Measurements from ENCODE around the gene TP53.

The TP53 gene

GRCh38 chr17:7706631-7707354 lies 19.5 kb upstream of the TP53 start:
- no peak for DNase-seq

- DNase-seq, result no peak
These were observed 18.3 kb upstream of the TP53 start for GRCh38 chr17:7705269-7706255.

DNA sequence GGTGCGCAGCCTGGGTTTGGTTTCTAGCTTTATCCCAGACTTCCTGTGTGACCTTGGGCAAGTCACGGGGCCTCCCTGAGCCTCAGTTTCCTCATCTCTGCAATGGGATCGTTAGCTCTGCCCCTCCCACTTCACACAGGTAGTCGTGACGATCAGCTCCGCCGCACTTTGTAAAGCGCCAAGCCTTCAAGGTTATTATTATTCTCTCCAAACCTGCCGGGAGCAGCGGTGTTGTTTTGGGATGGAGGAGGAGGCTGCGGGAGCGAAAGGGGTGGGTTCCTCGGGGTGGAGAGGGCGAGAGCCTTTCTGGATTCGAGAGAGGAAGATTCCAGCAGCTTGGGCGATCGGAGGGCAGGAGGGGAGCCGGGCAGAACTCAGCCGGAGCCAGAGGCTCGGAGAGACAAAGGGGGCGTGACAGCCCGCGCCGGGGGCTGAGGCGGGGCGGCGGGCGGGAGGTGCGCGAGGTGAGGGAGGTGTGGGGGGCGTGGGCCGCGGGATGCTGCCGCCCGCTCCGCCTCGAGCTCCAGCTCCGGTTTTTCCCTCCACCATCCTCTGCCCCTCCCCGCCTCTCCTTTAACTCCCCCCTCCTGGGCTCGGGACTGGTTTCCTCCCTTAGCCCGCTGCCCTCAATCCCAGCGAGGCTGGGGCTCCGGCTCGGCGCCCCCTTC lies 17.4 kb upstream of the TP53 start, which contains the start of gene EFNB3:
Gene EFNB3, plus strand, starts transcription at position 602 of the 668 bp plus-strand sequence. CDS start 397 bp downstream, outside the sequence.
- DNase-seq, result no peak

DNA sequence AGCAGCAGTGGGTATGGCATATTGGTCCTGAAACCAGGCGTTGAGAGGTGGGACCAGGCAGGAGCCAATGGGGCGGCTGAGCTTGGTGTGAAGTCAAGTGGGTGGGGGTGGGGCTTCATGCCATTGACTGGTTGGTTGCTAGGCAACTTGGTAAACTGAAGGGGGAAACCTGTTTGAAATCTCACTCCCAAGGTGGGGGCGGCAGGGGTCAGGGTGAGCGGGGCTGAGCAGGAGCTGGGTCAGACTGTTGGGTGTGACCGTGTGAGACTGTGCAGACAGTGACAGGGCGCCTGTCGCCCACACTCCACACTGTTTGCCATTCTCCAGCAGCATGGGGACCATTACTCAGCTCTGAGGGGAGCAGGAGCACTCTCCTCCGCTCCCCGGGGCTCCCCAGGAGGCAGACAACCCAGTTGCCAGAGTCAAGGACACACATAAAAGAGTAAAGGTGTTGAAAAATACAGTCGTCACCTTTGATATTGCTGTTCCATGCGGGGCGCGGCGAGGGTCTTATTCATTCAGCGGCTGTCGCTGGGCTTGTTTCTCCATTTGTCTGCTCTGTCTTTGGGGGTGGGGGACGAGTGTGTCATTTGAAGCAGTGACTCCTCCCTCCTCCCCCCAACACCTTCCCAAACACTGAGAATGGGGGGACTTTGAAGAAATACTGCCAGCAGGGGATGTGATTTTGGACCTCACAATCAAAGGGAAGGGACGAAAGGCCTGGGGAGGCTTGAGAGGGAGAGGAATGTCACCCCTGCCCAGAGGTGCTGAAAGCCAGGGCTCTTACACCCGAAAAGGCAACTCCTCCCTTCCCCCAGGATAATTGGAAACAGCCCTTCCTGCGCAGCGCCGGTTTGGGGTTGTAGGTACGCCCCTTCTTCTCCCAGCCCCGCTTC lies 16.5 kb upstream of the TP53 start:
- no peak for DNase-seq

DNA sequence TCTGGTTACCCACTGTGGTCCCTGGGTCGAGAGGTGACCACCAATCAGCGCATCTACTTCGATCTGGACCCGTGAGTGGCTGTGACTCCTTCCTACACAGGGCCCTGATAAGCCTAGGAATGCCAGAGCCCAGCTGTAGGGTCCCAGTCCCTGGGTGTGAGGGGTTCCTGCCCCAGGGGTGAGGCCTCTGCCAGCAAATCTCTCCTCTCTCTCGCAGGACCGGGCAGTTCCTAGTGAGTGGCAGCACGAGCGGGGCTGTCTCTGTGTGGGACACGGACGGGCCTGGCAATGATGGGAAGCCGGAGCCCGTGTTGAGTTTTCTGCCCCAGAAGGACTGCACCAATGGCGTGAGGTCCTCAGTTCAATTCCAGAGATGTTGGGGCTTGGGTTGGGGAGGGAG lies 15.5 kb upstream of the TP53 start:
- DNase-seq, result no peak

DNA sequence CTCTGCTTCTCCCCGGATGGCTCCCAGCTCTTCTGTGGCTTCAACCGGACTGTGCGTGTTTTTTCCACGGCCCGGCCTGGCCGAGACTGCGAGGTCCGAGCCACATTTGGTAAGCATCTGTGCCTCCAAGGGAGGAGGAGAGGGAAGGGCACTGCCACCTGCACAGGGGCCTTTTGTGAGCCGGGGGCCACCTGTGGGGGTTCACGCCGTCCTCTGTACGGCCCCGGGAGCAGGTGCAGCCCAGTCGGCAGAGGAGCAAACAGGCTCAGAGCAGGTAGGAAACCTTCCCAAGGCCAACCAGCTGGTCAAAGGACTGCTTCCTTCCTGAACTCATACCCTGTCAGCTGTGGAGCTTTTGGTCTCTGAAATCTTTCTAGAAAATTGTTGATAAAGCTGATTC lies 14.4 kb upstream of the TP53 start:
- no peak for DNase-seq

- DNase-seq, result no peak
These were observed 13.2 kb upstream of the TP53 start for GRCh38 chr17:7700510-7700909.

GRCh38 chr17:7697828-7698588 lies 10.7 kb upstream of the TP53 start:
- no peak for DNase-seq

DNA sequence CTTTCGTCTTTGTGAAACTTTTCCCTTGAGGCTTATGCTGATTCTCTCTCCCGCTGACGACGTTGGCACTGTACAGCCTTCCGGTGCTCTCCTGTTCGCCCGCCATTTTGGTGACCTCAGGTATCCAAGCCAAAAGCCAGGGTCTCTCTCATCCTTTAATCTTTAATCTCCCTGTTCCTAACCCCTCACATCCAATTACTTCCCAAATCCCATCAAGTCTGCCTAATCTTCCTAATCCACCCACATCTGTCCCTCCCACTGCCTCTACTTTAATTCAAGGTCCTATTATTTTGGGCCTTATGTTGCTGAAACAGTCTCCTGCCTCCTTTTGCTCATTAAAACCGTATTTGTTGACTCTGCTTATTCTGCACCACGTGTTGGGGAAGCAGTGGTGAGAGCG lies 8.3 kb upstream of the TP53 start:
- no peak for DNase-seq

DNA sequence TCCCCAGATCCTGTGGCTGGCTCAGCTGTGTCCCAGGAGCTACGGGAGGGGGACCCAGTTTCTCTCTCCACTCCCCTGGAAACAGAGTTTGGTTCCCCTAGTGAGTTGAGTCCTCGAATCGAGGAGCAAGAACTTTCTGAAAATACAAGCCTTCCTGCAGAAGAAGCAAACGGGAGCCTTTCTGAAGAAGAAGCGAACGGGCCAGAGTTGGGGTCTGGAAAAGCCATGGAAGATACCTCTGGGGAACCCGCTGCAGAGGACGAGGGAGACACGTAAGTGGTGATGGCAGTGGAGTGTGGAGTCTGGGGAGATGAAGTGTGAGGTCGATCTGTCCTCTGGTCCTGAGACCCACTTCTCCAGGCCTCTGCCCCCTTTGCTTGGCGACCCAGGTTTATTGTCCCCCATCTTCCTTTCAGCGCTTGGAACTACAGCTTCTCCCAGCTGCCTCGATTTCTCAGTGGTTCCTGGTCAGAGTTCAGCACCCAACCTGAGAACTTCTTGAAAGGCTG lies 1.6 kb upstream of the TP53 start:
- no peak for DNase-seq

DNA sequence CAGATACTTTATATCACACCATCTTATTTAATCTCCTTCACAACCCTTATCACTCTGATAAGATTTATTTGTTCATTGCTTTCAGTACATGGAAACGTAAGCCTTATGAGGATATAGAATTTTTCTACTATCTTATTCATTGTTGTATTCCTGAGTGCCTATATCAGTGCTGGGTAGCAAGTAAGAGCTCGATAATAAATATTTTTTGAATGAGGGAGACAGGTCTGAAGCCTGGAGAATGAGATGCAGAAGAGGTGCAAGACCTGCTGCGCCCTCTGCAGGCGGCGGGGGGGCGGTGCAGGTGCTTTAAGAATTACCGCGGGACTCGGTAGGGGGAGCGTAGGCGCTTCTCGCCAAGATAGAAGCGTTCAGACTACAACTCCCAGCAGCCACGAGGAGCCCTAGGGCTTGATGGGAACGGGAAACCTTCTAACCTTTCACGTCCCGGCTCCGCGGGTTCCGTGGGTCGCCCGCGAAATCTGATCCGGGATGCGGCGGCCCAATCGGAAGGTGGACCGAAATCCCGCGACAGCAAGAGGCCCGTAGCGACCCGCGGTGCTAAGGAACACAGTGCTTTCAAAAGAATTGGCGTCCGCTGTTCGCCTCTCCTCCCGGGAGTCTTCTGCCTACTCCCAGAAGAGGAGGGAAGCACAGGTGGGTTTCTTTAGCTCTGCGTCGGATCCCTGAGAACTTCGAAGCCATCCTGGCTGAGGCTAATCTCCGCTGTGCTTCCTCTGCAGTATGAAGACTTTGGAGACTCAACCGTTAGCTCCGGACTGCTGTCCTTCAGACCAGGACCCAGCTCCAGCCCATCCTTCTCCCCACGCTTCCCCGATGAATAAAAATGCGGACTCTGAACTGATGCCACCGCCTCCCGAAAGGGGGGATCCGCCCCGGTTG lies 868 bp upstream of the TP53 start, which contains the start of gene WRAP53:
Gene WRAP53, plus strand, starts transcription at position 570 of the 900 bp plus-strand sequence. Its CDS starts 172 bp downstream, at position 742.
- peak; percentile 91 to 96 (median 94) for DNase-seq

GRCh38 chr17:7686222-7687071 lies 843 bp downstream of the TP53 start:
- peak; percentile 70 to 99 (median 85) for DNase-seq

DNA sequence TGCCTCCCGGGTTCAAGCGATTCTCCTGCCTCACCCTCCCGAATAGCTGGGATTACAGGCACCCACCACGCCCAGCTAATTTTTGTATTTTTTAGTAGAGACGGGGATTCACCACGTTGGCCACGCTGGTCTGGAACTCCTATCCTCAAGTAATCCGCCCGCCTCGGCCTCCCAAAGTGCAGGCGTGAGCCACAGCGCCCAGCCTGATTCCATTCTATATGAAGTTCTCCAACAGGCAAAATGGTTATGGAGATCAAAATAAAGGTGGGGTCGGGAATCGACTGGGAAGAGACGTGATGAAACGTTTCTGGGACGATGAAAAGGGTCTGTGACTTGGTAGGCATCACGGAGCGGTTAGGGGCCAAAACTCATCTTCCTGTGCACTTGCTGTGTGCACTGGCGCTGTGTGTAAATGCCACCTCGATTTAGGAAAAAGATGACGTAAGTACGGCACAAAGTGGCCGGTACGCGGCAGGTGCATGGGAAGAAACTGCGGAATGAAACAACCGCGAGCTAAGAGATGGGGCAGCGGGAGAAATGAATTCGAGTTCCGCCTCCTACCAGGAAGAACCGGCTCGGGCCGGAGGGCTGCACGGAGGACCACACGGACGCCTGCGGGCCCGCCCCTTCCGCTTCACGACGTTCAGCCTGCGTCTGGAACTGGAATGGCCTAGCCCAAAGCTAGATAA lies 1.6 kb downstream of the TP53 start:
- DNase-seq, result peak; percentile 77 to 99 (median 89)

DNA sequence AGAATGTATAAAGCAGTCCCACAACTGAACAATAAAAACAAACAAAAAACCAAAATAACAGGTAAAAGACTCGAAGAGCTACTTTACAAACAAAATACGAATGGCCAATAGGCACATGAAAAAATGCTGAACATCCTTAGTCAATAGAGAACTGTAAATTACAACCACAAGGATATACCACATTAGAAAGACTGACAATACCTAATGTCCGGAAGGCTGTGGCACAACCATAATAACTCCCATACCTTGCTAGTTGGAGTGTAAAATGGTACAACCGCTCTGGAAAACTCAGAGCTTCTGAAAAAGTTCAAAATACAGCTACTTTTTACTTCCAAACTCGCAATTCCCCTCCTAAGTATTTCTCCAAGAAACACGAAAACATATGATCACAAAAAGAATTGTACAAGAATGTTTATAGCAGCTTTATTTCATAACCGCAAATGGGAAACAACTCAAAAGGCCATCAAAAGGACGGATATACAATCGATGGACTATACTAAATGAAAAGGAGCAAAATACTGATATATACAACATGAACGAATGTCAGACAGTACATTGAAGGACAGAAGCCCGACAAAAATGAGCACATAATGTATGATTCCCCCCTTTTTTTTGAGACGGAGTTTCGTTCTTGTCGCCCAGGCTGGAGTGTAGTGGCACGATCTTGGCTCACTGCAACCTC lies 2.3 kb downstream of the TP53 start:
- DNase-seq, result no peak

DNA sequence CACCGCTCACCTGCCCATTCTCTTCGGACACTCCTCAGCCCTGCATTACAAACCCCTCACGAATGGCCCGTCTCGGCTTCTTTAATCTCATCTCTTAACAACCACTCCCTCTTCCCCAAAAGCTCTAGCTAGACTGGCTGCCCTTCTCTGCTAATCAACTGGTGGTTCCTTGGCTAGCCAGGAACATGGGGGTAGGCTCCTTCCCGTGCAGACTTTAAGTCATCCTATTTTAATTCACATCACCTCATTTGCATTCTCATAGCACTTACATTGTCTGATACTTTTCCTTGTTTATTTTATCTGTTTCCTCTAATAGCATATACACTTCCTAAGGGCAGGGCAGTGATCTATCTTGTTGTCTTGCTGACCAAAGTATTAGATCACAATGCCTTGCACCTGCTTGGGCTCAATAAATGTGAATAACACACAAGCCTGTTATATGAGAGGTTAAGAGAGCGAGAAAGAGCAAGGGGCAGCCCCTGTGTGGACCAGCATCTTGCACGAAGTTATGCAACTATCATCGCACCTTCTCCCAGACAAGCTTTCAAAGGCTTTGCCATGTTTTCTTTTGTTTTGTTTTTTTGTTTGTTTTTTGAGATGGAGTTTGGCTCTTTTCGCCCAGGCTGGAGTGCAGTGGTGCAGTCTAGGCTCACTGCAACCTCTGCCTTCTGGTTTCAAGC lies 9.8 kb downstream of the TP53 start:
- DNase-seq, result no peak

DNA sequence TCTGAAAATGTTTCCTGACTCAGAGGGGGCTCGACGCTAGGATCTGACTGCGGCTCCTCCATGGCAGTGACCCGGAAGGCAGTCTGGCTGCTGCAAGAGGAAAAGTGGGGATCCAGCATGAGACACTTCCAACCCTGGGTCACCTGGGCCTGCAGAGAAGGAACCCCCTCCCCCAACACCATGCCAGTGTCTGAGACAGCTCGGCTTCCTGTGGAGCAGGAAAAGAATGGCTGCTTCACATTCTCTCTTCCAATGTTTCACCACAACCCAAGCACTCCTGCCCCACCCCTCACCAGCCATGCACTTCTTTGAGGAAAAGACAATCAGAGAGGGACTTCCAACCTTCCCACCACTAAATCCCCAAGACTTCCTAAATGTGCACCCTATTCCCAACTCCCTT lies 10.8 kb downstream of the TP53 start:
- DNase-seq, result no peak

DNA sequence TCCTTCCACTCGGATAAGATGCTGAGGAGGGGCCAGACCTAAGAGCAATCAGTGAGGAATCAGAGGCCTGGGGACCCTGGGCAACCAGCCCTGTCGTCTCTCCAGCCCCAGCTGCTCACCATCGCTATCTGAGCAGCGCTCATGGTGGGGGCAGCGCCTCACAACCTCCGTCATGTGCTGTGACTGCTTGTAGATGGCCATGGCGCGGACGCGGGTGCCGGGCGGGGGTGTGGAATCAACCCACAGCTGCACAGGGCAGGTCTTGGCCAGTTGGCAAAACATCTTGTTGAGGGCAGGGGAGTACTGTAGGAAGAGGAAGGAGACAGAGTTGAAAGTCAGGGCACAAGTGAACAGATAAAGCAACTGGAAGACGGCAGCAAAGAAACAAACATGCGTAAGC lies 12.4 kb downstream of the TP53 start:
- DNase-seq, result no peak
